Measurements from ENCODE around the gene EEIG1.

Gene EEIG1

DNA sequence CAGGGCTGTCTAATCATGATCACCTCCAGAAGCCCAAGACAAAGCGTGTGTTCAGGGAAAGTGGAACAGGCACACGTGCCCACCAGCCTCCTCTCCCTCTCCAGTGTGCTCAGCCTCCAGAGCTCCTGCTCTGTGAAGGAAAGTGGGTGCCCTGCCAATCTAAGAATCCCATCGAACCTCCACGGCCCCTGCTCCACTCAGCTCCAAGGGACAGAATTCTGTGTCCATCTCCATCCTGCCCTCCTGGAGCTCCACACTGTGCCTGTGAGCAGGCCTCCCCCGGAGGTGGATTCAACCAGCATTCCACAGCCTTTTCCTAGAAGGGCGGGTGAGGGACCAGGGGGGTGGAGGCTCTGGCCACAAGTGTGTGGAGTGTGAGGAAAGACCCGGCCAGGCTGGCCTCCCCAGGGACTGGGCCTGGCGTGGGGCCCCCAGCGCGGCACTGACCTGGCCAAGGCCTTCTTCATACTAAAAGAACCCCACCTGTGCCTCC, 6.0 kb downstream of the EEIG1 start:
- peak; percentile 46 for DNase-seq (ENCODE audit: low spot score)

DNA sequence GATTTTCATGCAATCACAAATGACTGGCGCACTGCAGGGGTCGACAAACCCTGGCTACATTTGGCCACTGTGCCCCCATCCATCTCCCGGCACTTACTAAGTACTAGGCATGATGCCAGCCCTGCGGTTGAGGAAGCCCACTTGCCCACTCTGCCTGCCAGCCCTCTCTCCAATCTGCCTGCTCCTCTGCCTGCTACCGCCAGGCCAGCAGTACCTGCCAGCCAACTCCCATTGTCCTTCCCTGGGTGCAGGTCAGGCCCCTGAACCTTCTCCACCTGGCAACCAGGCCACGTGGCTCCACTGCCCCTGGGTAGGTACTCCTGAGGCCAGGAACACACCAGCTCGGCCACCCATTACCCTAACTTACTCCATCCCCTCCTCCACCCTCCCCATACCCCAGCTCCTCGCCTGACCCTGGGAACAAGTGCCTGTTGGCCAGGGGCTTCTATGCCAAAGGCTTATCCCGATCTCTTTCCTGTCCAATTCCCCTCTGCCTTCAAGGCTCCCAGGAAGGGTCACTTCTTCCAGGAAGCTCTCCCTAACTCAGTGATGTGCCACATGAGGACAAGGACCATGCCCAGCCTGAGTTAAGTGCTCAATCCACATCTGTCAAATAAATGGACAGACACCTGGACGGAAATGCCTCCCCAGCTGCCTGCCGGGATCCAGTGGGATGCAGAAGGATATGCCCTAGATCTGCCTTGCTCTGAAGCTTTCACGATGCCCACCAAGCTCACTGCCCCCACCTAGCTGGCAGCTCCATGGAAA, 6.6 kb downstream of the EEIG1 start:
- DNase-seq (ENCODE audit: low spot score): no peak

DNA sequence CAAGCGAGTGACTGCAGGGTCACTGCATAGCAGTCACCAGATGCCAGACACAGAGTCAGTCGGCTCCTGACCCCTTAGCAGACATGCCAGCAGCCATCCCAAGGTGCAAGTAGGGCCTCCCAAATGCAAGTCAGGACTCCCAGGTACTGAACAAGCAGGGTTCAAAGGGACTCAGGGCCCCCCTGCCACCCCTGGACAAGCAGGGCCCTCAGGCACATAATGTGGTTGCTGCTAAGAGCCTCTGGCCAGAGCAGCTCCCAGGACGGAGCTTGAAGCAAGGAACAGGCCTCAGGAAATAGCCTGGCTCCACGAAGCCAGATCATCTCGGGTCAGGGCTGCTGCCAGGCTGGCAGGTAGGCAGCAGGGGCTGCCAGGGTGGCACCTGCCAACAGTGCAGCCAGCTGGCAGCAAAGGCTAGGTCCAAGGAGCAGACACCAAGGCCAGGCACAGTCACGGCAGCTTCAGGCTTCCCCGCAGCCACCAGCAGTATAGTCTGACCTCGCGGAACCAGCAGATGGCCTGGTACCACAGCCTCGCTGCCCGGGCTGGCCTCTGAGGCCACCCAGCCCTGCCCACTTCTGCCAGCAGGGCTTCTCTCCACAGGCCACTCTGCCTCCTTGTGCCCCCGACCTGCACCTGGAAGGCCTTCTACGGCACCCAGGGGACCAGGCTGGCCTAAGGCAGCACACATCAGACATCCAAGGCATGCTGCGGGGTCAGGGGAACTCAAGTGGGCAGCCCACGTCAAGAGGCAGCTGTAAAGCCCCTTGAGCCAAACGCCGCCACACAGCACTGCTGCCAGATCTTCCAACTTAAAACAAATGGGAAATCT, 7.4 kb downstream of the EEIG1 start:
- no peak for DNase-seq (ENCODE audit: low spot score)

DNA sequence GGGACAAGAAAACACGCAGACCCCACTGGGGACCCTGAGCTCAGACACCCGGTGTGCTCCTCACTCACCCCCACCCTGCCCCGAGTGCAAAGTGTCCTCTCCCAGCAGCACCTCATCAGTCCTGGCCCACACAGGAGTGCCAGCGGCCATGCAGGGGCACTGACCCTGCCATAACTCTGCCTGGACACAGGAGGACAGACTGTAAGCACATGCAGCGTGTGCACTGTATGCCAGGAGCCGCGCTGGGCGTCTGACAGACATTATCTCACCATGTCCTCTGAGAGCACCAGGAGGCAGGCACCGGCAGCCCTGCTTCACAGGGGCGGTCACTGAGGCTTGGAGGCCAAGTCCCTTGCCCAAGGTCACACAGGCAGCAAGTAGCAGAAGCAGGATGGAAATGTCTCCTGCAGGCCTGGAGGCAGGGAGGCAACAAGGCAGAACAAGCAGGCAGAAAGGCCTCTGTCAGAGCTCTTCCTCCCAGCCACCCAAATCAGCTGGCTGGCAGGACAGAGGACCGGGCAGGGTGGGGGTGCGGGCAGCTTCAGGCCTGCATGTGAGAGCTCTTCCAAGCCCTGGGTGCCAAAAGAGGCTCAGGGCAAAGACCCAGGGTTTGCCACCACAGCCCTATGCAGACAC, 8.4 kb downstream of the EEIG1 start:
- no peak for DNase-seq (ENCODE audit: low spot score)

DNA sequence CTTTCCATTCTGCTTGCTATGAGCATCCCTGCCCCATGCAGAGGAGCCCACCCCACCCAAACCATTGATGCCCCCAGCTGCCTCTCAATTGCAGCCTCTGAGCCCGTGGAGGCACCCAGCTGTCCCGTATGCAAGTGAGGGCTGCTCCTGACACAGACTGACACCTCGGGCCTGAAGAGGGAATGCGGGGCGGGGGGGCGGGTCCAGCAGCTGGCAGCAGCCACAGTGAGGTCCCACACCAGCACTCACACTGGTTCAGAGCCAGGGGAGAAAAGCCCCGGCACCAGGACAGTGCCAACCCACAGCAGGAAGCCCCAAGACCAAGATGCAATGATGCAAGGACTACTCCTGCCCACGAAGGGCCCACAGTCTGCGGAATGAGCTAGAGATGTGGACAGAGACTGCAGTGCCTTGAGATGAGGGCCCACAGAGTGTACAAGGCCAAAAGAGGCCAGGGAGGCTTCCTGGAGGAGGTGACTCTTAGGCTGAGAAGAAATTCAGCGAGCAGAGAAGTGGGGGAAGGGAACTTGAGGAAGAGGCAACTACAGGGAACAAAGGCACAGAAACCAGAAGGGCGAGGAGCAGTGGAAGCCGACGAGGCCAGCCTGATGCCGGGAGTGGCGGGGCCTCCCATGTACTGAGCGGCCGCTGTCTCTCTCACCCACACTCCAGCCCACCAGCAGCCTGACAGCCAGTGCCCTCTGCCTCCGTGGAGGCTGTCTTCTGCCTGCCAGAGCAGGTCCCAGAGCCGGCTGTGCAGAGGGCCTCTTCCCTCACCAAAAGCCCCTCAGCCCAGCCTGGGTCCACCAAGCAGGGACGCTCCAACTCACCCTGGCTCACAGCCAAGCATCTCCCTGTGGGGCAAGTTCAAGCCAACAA, 9.2 kb downstream of the EEIG1 start:
- no peak for DNase-seq (ENCODE audit: low spot score)

DNA sequence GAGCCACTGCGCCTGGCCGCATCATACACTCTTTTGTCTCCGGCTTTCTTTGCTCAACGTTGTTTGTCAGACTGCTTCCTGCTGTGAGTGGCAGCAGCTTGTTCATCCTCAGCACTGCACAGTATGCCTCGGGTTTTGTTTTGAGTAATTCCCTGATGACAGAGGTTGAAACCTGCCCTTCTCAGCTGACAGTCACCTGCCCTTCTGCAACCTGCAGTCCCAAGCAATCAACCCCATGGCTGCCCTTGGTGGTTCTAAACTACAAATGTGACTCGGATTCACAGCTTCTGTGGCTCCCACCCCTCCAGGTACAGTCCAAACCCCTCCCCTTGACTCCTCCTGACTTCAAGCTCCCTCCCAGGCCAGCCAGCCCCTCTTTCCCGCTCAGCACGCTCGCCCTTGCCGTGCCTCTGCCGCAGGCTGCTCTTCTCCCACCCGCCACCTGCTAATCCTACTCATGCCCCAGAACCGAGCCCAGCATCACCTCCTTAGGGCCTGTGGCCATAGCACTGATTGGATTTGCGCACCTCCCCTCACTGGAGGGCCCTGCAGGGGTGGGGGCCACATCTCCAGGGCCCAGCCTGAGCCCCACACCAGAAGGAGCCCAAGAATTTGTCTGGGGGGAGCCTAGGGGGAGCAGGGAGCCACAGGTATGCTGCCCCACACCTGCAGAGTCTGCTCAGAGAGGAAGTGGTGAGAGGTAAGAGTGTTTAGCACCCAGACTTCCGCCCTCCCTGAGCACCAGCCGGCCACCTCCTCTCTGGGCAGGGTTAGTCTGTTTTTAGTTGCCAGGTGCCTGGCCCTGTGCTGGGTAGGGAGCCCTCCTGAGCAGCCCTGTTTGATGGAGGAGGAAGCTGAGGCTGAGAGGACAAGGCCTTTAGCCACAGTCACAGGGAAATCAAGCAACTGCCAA, 10.1 kb downstream of the EEIG1 start:
- DNase-seq (ENCODE audit: low spot score): no peak

DNA sequence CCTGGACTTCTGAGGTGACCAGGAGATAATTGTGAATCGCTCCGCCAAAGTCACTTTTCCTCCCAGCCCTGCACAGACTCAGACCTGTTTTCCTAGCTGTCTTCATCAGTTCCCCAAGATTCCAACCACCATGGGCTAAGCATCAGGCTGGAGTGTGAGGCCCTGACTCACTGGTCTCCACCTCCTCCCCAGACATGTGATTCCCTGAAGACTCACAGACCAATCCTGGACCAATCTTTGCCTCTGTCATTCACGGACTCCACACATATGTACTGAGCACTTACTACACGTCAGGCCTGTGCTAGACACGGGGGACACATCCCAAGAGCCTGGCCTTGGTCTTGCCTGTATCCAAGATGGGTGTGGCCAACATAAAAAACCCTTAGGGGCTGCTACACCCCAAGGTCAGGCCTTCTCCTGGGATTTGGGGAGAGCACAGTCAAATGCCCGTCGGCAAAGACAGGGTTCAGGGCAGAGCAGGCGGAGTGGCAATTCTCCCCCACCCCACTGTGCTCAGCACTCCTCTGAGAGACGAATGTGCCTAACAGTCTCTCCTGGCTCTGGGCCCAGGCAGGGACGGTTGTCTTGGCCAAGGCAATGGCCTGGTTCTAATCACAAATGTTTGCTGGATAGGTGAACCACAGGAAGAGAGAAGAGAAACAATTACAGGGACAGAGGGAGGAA, 11.9 kb downstream of the EEIG1 start:
- peak; percentile 96 for DNase-seq (ENCODE audit: low spot score)

DNA sequence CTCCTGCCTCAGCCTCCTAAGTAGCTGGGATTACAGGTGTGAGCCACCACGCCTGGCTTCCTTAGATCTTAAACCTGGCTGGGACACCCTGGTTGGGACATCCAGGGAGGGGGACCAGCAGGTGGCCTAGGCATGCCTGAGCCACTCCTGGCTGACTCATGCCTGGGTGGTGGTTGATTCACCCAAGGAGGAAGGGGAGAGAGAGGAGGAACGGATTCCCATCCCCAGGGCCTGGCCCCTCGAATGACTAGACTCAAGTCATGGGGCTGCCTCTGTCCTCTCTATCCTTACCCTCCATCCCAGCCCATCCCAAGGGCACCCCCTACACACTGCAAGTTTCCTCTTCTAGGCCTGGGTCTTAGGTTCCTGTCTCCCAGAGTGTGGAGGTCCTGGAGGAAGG, 12.7 kb downstream of the EEIG1 start:
- DNase-seq (ENCODE audit: low spot score): peak; percentile 51

DNA sequence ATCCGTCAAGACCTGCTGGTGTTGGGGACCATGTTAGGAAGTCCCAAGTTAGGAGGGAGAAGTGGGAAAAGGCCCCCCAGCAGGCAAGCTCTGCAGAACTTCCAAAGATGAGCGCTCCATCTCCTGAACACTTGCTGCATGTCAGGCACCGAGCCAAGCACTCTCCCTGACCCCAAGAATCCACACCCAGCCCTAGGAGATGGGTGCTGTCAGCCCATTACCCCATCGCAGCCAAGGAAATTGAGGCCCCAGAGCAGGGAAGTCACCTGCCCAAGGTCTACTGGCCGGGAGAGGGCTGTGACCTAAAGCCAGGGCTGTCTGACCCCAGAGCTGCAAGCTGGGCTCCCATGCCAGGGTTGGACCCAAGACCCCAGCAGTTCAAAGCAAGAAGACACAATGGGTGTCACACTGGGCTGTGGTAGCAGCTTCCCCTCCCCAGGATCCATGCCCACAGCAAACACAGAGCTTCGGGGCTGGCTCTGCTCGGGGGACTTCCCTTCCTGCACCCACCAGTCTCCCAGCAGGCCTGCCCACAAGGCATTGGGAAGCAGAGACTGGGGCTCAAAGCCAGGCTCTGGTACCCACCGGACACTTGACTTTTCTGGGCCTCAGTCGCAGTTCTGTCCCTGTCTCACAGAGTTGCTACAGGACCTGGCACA, 13.5 kb downstream of the EEIG1 start:
- DNase-seq (ENCODE audit: low spot score): no peak

DNA sequence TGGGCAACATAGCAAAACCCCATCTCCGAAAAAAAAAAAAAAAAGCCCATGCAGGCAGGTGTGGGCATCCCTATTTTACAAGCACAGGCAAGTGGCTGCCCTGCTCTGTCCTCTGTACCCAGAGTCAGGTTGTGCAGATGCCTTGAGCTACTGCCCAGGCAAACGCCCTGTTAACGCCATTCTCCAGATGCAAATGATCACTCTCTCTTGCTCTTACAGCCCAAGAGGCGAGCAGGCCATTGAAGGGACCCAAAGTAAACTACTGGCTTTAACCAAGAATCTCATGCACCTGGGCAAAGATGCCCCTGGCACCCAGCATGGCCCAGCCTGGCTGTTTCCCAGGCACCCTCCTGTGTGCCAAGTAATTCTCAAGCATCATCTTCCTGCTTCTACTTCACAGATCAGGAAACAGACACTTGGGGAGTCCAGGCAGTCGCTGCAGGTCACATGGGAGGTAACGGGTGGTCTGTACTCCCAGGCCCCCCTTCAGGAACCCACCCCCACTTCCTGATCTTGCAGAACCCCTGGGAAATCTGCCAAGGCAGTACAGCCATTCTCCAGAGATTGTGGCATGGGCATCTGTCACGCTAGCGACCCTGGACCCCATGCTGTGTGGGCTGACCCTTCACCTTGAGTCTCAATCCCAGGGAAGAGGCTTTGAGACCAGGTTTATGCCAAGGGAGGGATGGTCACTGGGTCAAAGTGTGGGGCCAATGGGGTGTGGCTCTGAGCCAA, 14.2 kb downstream of the EEIG1 start:
- DNase-seq (ENCODE audit: low spot score): no peak

DNA sequence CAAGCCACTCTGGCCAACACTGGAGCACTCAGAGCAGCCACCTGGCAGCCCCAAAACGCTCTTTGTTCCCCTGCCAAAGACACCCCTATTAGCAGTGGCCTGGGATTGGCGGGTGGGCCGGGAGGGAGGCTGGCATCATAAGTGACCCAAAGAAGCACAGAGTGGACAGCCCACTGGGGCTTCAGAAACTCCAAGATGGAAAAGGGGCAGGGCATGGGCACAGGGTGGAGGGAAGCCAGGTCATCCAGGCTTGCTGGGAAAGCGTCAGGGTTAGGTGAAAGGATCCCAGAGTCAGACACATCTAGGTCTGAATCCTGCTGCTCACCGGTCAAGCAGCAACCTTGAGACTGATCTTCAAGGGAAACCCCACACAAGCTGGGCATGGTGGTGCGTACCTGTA, 14.8 kb downstream of the EEIG1 start:
- no peak for DNase-seq (ENCODE audit: low spot score)

DNA sequence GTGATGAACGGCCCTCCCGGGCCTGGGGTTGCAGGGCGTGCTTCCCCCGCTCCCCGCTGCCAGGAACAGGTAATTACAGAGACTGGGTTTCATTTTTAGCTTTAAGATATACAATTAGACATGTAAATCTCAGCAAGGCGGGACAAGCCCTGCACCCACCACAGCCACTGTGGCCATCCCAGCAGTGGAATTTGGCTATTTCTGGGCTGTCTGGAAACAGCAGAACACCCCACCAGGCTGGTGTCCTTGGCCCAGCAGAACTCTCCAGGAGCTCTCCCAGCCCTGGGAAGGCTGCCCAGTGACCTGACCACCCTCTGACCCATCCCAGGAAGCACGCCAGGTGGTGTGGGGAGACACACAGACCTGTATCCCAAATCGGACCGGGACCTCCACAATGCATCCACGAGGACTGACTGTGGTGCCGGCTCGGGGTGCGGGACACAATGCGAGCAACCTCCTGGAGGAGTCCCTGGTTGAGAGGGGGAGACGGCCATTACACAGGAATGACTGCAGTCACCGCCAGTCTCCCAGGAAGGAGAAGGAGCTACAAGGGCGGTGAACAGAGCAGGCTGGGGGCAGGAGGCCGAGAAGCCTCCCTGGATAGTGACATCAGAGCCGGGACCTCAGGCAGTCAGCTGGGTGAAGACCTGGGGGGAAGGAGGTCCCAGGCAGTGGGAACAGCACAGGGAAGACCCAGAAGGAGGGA, 17.3 kb downstream of the EEIG1 start:
- DNase-seq (ENCODE audit: low spot score): peak; percentile 43

DNA sequence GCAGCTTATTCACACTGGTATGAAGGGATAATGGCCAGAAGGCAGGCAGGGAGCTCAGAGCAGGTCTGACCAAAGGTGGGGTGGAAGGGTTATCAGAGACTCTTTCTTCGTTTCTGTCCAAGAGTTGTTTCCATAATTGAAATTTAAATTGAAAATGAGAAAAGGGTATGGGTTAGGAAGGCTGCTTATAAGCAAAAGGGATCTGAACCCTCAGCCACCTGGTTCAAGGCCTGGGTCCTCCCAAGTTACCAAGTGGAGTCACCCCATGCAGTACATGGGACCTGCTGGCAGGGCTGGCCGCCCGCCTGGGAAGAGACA, 17.8 kb downstream of the EEIG1 start:
- no peak for DNase-seq (ENCODE audit: low spot score)

DNA sequence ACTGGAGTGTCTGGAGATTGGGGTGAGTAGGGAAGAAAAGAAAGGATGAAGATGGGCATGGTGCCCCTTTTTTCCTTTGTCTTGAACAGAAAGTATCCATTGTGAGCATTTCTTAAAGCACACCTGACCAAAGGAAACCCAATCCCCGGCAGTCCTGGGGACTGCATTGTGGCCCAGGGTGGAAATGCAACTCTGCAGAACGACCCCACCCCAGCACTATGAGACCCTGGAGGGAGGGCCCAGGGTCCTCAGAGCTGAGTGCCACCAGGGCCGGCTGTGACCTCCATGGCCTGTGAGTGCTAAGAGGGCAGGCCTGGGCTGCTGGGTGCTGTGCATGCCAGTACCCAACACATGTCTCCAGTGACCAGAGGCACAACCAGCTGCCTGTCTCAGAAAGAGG, 18.5 kb downstream of the EEIG1 start:
- DNase-seq (ENCODE audit: low spot score): no peak

DNA sequence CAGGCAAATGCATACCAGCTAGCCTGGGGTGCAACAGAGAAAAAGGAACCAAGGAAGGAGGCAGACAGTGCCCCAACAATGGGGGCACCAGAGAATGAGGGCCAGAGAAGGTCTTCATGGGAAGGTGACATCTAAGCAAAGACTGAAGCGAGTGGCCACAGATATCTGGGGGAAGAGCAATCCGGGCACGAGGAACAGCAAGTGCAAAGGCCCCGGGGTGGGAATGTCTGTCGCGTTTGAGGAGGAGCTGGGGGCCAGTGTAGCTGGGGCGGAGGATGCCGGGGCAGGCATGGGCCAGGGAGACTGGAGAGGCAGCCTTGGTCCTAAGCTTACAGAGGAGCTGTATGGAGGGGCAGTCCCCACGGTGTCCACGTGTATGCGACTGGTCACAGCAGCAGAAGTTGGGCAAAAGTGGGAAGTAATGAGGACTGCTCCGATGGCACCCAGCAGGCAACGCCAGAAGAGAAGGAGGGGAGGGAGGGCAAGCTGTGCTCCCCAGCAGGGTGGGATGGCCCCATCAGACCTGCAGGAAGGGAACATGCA, 19.1 kb downstream of the EEIG1 start:
- no peak for DNase-seq (ENCODE audit: low spot score)

DNA sequence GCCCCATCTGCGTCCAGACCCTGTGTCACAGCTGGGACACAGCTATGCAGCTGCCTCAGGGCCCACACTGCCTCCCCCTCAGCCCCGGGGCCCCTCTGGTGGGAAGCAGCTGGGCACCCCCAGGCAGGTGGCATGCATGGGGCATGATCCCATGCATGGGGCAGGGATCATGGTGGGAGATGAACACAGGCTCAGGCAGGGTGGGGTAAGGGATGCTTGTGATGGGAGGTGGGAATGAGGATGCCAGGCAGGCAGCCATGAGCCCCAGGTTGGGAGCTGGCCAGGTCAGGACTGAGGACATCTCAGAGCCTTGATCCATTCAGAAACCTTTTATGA, 19.7 kb downstream of the EEIG1 start:
- no peak for DNase-seq (ENCODE audit: low spot score)

DNA sequence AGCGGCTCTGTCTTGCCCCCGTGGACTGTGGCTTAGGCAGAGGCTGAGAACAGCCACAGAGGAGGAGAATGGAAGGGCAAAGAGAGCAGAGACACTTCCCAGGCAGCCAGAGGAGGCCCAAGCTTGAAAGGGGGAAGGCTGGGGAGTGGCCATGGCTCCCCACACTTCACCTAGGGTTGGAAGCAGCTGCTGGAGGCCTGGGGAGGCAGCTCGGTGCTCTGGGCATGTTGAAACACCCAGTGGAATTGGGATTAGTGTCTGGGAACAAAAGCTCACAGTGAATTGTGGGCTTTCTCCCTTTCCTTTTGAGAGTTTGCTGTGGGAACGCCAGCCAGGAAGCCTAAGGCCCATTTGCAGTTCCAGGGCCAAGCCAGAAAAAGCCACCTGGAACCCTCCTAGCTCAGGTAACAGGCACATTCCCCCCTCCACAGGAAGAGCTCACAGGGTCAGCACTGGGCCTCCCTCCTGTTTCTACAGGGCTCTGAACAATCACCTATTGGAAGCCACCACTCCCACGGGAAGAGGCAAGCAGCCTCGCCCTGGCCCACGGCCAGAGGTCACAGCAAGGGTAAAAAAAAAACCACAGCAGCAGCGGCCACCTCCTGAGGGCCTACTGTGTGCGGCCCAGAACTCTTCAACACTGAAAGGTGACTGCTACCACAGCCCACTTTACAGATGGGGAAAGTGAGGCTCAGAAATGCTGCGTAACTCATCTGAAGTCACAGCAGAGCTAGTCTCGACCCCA, 20.2 kb downstream of the EEIG1 start:
- DNase-seq (ENCODE audit: low spot score): no peak
